ENCODE measurements around the gene CACNG3.
"Not testable (repeated sequence)": the region's sequence is repeated elsewhere in the genome, so short reads cannot be mapped to it uniquely, and the experiment has no call there.

CACNG3 gene

DNA sequence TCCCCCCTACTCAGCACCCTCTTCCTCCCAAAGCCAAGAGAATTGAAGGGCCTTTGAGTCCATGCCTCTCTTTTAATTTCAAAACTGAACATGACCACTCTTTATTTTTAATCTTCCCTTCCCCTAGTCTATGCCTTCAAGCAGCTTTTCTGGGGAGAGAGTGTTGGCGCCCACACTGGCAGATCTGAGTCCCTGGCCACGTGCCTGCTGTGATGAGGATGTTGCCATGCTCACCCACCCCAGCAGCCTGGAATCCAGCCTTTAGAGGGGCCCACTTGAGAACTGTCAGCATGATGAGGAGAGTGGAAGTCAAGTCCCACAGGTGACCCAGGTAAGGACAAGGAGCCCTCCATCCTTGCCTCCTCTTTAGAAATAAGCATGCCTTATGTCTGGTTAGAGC lies 20.3 kb upstream of the CACNG3 start:
- TF ChIP-seq, protein P1, sequence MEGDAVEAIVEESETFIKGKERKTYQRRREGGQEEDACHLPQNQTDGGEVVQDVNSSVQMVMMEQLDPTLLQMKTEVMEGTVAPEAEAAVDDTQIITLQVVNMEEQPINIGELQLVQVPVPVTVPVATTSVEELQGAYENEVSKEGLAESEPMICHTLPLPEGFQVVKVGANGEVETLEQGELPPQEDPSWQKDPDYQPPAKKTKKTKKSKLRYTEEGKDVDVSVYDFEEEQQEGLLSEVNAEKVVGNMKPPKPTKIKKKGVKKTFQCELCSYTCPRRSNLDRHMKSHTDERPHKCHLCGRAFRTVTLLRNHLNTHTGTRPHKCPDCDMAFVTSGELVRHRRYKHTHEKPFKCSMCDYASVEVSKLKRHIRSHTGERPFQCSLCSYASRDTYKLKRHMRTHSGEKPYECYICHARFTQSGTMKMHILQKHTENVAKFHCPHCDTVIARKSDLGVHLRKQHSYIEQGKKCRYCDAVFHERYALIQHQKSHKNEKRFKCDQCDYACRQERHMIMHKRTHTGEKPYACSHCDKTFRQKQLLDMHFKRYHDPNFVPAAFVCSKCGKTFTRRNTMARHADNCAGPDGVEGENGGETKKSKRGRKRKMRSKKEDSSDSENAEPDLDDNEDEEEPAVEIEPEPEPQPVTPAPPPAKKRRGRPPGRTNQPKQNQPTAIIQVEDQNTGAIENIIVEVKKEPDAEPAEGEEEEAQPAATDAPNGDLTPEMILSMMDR (IDR thresholded peaks at IDR 0.05; ENCODE audit: low read depth, low read length, missing control alignments) = no peak
- Histone ChIP-seq H3K27me3 (replicated peaks) (no peaks in the 10 kb centered on the region), H3K4me3 (ENCODE audit: low read depth, low read length) (no peak overlapping the region), H3K27ac (no peak overlapping the region), H3K36me3 (replicated peaks) (no peaks in the 10 kb centered on the region)
- in situ Hi-C loops (cut with HindIII; ENCODE audit: low pct_ligation_motif_present, low sequenced_read_pairs) = no loop called here
- DNase-seq = no peak

GRCh38 chr16:24238846-24239245 lies 17.3 kb upstream of the CACNG3 start:
- H3K27ac ChIP-seq; H3K36me3 ChIP-seq (replicated peaks); H3K27me3 ChIP-seq (replicated peaks); in situ Hi-C loops (cut with HindIII; ENCODE audit: low pct_ligation_motif_present, low sequenced_read_pairs); DNase-seq; H3K4me3 ChIP-seq (ENCODE audit: low read depth, low read length): not testable (repeated sequence)

- in situ Hi-C loops (cut with HindIII; ENCODE audit: low pct_ligation_motif_present, low sequenced_read_pairs) = no loop called here
- TF ChIP-seq, protein P1 (IDR thresholded peaks at IDR 0.05; ENCODE audit: low read depth, low read length, missing control alignments) = no peak
- no peak overlapping the region for H3K4me3 ChIP-seq (ENCODE audit: low read depth, low read length)
- no peaks in the 10 kb centered on the region for H3K36me3 ChIP-seq (replicated peaks)
- no peak overlapping the region for H3K27ac ChIP-seq
- no peak for DNase-seq
- no peaks in the 10 kb centered on the region for H3K27me3 ChIP-seq (replicated peaks)
Measured at GRCh38 chr16:24246911-24247607, 9.1 kb upstream of the CACNG3 start.

- TF ChIP-seq, protein P1 (IDR thresholded peaks at IDR 0.05; ENCODE audit: low read depth, low read length, missing control alignments) = peak; percentile 55
- Histone ChIP-seq H3K27me3 (replicated peaks) (no peaks in the 10 kb centered on the region), H3K27ac (no peak overlapping the region), H3K4me3 (ENCODE audit: low read depth, low read length) (no peak overlapping the region), H3K36me3 (replicated peaks) (no peaks in the 10 kb centered on the region)
- in situ Hi-C loops (cut with HindIII; ENCODE audit: low pct_ligation_motif_present, low sequenced_read_pairs) = no loop called here
- peak; percentile 3 for DNase-seq
Measured at GRCh38 chr16:24253192-24253591, 2.9 kb upstream of the CACNG3 start.

DNA sequence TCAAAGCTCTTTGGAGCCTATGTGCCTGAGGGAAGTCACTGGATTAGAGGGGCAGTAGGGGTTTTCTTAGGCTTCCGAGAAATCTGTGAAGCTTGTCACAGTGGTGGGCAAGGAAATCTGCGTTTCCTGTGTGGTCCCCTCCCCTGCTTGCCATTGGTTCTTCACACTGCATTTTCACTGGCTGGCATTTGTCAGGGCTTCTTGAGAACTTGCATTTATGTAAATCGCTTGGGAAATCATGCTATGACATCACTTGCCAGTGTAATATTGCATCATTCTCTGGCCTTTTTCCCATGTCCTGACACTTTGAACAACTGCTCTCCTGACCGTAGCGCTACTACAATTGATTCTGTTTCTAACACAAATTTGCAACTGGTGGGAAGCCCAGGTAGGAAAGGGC lies 1.8 kb downstream of the CACNG3 start:
- Histone ChIP-seq H3K27me3 (replicated peaks) (no peaks in the 10 kb centered on the region), H3K36me3 (replicated peaks) (no peaks in the 10 kb centered on the region), H3K4me3 (ENCODE audit: low read depth, low read length) (no peak overlapping the region), H3K27ac (no peak overlapping the region)
- TF ChIP-seq, protein P1 (IDR thresholded peaks at IDR 0.05; ENCODE audit: low read depth, low read length, missing control alignments) = no peak
- DNase-seq = no peak
- in situ Hi-C loops (cut with HindIII; ENCODE audit: low pct_ligation_motif_present, low sequenced_read_pairs) = no loop called here

DNA sequence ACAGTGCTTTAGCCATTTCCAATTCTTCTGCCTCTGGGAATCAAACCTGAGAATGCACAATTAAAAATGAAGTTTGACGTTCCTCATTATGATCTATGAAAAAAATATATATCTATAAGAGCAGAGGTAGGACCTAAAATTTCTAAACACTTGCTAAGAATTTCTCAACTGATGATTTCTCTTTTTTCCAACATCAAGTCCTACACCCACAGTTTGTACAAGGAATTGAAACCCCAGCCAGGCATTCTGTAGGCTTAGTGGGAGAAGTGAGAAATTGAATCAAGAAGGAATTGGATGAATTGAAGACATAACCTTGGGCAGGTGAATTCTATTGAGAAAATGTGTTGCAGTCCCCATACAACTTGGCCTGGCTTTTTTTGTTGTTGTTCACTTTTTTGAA lies 2.7 kb downstream of the CACNG3 start:
- Histone ChIP-seq H3K27ac (no peak overlapping the region), H3K27me3 (replicated peaks) (no peaks in the 10 kb centered on the region), H3K4me3 (ENCODE audit: low read depth, low read length) (no peak overlapping the region), H3K36me3 (replicated peaks) (no peaks in the 10 kb centered on the region)
- no peak for DNase-seq
- in situ Hi-C loops (cut with HindIII; ENCODE audit: low pct_ligation_motif_present, low sequenced_read_pairs) = no loop called here
- TF ChIP-seq, protein P1 (IDR thresholded peaks at IDR 0.05; ENCODE audit: low read depth, low read length, missing control alignments) = no peak
